Nephron (organoid): ENCODE results near the gene GPR32.
A peak's percentile ranks its signal among the peaks of the same experiment; 100 is the strongest.
"Not testable (repeated sequence)": the region's sequence is repeated elsewhere in the genome, so short reads cannot be mapped to it uniquely, and the experiment has no call there.

Experiments used
- H3K27ac Mint-ChIP-seq, 3 experiments: 2 replicates each; pipeline ENCODE4 v1.8.0; 2020; ENCODE audit warnings: mixed read lengths in 3 of 3, mild to moderate bottlenecking in 2 of 3, moderate library complexity in 1 of 3
- H3K27me3 Mint-ChIP-seq: 2 replicates; pipeline ENCODE4 v1.8.0; 2021; ENCODE audit warnings: low read depth, mild to moderate bottlenecking, moderate library complexity, mixed read lengths
- H3K36me3 Mint-ChIP-seq: 2 replicates; pipeline ENCODE4 v1.8.0; 2020; ENCODE audit warnings: low read depth, mixed read lengths
- H3K4me1 Mint-ChIP-seq: 2 replicates; pipeline ENCODE4 v1.8.0; 2020; ENCODE audit warnings: mixed read lengths
- H3K4me3 Mint-ChIP-seq, 3 experiments: 2 replicates each; pipeline ENCODE4 v1.8.0; 2020; ENCODE audit warnings: mild to moderate bottlenecking in 3 of 3, mixed read lengths in 3 of 3, moderate library complexity in 2 of 3
- H3K9me3 Mint-ChIP-seq: 2 replicates; pipeline ENCODE4 v1.8.0; 2020; ENCODE audit warnings: mixed read lengths
- TF ChIP-seq, protein P1 (sequence below), 3 experiments: fragments of 200-600 bp; sonication (generic); IDR thresholded peaks; one replicate each; pipeline ENCODE4 v1.5.0; 2021; ENCODE audit warnings: antibody characterized with exemption in 3 of 3; ENCODE audit not compliant: unreplicated experiment in 3 of 3

Gene GPR32, protein sequence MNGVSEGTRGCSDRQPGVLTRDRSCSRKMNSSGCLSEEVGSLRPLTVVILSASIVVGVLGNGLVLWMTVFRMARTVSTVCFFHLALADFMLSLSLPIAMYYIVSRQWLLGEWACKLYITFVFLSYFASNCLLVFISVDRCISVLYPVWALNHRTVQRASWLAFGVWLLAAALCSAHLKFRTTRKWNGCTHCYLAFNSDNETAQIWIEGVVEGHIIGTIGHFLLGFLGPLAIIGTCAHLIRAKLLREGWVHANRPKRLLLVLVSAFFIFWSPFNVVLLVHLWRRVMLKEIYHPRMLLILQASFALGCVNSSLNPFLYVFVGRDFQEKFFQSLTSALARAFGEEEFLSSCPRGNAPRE

DNA sequence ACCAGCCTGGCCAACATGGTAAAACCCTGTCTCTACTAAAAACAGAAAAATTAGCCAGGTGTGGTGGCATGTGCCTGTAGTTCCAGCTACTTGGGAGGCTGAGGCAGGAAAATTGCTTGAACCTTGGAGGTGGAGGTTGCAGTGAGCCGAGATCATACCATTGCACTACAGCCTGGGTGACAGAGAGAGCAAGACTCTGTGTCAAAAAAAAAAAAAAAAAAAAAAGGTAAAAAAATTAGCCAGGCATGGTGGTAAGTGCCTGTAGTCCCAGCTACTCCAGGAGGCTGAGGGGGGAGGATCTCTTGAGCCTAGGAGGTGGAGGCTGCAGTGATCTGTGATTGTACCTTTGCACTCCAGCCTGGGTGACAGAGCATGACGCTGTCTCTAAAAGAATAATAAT, at the start of gene GPR32:
GPR32 (plus strand) TSS at position 301 of the 400 bp plus-strand sequence. CDS start 137 bp downstream, outside the sequence.
- not testable (repeated sequence) for H3K4me3 Mint-ChIP-seq, H3K36me3 Mint-ChIP-seq, H3K27ac Mint-ChIP-seq, H3K9me3 Mint-ChIP-seq, H3K4me1 Mint-ChIP-seq
- H3K27me3 Mint-ChIP-seq, result peaks cover 30% of the 10 kb centered on the region

DNA sequence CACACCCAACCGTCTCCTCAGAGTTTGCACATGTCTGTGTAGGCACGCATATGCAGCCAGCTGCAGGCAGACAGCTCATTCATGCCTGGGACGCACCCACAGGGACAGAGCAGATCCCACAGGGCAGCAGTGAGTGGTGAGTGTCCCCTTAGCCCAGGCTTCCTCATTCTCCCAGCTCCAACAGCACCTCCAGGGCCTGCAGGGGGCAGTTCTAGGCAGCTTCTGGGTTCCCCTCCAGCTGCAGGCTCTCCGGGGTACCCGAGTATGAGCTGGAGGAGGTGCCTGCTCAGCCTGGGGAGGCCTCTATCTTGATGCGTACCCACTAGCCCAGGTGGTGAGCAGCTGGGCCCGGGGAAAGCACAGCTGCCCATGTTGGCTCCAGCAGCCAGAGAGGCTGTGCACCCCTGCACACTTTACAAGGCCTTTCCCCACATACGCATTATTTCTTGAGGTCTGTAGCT, 49.3 kb upstream of the GPR32 start:
- Mint-ChIP-seq H3K9me3 (no peaks in the 10 kb centered on the region), H3K4me1 (peaks cover 31% of the 10 kb centered on the region), H3K4me3 (peak overlapping the region; percentile 75 to 78 (median 77)), H3K36me3 (peaks cover under 1% of the 10 kb centered on the region), H3K27ac (peak overlapping the region; percentile 0 to 69 (median 32)), H3K27me3 (peaks cover 7% of the 10 kb centered on the region)
- TF ChIP-seq, protein P1, sequence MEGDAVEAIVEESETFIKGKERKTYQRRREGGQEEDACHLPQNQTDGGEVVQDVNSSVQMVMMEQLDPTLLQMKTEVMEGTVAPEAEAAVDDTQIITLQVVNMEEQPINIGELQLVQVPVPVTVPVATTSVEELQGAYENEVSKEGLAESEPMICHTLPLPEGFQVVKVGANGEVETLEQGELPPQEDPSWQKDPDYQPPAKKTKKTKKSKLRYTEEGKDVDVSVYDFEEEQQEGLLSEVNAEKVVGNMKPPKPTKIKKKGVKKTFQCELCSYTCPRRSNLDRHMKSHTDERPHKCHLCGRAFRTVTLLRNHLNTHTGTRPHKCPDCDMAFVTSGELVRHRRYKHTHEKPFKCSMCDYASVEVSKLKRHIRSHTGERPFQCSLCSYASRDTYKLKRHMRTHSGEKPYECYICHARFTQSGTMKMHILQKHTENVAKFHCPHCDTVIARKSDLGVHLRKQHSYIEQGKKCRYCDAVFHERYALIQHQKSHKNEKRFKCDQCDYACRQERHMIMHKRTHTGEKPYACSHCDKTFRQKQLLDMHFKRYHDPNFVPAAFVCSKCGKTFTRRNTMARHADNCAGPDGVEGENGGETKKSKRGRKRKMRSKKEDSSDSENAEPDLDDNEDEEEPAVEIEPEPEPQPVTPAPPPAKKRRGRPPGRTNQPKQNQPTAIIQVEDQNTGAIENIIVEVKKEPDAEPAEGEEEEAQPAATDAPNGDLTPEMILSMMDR (IDR thresholded peaks at IDR 0.05; ENCODE audit: unreplicated experiment in 3 of 3), result peak in 1 of 3 experiments; percentile 11

DNA sequence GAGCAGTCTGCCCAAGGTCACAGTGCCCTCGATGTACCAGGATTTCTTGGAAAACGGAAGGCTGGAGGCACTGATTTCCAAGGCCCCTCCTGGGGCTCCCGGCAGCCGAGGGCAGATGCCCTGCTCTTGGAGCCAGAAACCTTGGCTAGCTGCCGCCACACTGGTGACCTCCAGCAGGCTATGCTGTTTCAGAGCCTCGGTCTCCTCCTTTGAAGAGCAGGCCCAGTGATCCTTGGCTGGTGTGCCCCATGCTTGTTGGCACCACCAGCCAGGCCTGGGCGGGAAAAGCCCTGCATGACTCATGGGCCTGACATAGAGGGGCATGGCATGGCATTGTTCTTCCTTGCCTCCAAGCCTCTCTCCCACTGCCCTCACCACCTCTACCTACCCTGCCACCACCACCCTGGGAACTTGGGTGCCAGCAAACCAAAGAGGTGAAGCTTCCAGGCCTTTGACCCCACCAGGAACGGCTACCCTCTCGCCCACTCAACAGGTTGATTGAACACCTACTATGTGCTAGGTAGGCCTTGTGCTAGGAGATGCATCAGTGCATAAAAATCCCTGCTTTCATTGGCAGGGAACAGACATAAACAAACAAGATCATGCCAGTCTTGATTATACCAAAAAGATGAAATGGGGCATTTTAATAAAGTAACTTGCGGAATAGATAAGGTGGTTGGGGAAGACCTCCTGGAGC, 48.7 kb upstream of the GPR32 start:
- peak overlapping the region; percentile 90 to 96 (median 94) for H3K27ac Mint-ChIP-seq
- H3K4me3 Mint-ChIP-seq, result peak overlapping the region; percentile 89 to 91 (median 90)
- TF ChIP-seq, protein P1 (IDR thresholded peaks at IDR 0.05; ENCODE audit: unreplicated experiment in 3 of 3), result no peak
- H3K9me3 Mint-ChIP-seq, result no peaks in the 10 kb centered on the region
- peaks cover 31% of the 10 kb centered on the region for H3K4me1 Mint-ChIP-seq
- H3K36me3 Mint-ChIP-seq, result no peaks in the 10 kb centered on the region
- peaks cover 5% of the 10 kb centered on the region for H3K27me3 Mint-ChIP-seq

DNA sequence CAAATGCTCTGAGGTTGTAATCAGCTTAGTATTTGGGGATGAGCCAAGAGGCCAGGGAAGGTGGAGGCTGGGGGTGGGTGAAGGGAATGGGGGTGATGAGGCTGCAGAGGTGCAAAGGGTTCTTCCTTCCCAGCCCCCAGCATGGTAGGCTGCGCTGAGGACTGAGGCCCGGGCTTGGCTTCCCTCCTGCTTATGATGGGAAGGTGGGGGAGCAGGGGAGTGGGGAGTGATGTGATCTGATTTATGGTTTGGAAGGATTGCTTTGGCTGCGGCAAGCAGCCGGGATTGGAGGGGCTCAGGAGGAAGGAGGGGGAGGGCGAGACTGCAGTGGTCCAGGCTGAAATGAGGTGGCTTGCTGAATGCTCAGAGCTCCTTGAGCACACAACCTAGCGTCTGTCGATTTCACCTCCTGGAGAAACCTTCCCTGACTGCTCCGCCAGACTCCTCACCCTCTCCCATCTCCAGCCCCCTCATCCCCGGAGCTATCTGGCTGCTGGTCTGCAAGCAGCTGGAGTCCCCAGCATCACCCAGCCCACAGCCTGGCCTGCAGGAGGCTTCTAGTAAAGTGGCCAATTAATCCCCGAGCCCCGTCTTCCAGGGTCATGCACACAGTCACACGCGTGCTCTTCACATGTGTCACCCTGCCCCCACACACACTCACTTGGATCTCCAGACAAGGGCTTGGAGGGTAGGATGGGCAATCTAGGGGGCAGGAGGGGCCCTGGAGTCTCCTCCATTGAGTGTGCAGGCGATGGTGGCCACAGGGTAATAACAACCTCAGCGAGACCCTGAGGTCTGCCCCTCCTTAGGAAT, 47.9 kb upstream of the GPR32 start:
- H3K9me3 Mint-ChIP-seq, result no peaks in the 10 kb centered on the region
- H3K4me3 Mint-ChIP-seq, result peak overlapping the region; percentile 89 to 91 (median 90)
- TF ChIP-seq, protein P1 (IDR thresholded peaks at IDR 0.05; ENCODE audit: unreplicated experiment in 3 of 3), result no peak
- H3K4me1 Mint-ChIP-seq, result peaks cover 36% of the 10 kb centered on the region
- H3K27ac Mint-ChIP-seq, result peak overlapping the region; percentile 90 to 96 (median 94)
- H3K27me3 Mint-ChIP-seq, result peaks cover 2% of the 10 kb centered on the region
- no peaks in the 10 kb centered on the region for H3K36me3 Mint-ChIP-seq

DNA sequence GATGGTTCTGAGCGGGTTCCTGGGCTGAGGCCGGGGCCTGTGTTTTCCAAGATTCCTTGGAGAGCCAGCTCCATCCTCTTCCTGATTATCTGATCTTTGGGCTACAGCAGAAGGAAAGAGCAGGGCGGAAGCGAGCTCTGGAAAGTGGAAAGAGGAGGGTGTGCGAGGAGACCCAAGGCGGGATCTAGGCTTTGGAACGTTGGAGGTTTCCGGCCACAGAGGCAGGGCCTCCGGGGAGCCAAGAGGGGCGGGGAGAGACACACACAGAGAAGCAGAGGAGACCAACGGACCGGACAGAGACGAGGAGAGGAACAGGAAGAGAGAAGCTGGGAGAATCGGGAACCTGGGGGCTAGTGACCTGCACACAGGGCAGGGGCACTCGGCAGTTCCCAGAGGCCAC, 47.2 kb upstream of the GPR32 start, which contains the start of gene CLEC11A:
CLEC11A (plus strand) TSS at position 296 of the 400 bp plus-strand sequence. CDS start 162 bp downstream, outside the sequence.
- H3K27me3 Mint-ChIP-seq, result no peaks in the 10 kb centered on the region
- TF ChIP-seq, protein P1 (IDR thresholded peaks at IDR 0.05; ENCODE audit: unreplicated experiment in 3 of 3), result no peak
- H3K9me3 Mint-ChIP-seq, result no peaks in the 10 kb centered on the region
- H3K36me3 Mint-ChIP-seq, result no peaks in the 10 kb centered on the region
- H3K4me3 Mint-ChIP-seq, result peak within 1 kb of the TSS; percentile 89 to 91 (median 90)
- peak within 1 kb of the TSS; percentile 90 to 96 (median 94) for H3K27ac Mint-ChIP-seq
- H3K4me1 Mint-ChIP-seq, result peaks cover 40% of the 10 kb centered on the region
